GDM1 (cell line): ENCODE measurements around the gene PTPRD.
"Not testable (repeated sequence)": the region's sequence is repeated elsewhere in the genome, so short reads cannot be mapped to it uniquely, and the experiment has no call there.

Experiments
- DNase-seq: peaks from one replicate; lab custom pipeline; 2025; lab: John Stamatoyannopoulos, UW

The PTPRD gene

DNA sequence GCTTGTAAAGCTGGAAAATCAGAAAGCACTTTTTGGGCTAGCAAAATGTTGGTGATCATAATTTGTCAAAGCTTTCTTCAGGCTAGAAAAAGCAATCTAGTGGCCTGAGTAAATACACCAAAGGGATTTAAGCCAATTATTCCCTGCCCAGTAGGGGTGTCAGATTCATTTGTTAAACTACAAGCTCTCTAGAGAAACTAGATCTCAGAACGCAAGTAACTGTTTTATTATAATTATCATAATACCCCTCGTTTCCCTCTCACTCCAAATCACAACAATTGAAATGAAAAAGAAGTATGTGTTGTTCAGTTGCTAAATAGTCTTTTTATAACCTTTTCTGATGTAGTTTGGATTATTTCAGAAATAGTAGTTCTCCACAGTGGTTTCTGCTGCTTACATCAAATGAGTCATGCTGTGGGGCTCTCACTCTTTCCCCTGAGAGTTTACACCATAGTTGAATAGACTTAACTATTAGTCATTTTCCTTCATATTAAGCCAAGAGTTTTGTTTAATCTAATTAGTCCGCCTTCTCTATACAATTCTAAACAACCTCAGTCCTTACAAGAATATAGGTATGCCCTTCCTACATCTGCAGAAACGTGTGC is 1894.6 kb downstream of the PTPRD start:
- no peak for DNase-seq

DNA sequence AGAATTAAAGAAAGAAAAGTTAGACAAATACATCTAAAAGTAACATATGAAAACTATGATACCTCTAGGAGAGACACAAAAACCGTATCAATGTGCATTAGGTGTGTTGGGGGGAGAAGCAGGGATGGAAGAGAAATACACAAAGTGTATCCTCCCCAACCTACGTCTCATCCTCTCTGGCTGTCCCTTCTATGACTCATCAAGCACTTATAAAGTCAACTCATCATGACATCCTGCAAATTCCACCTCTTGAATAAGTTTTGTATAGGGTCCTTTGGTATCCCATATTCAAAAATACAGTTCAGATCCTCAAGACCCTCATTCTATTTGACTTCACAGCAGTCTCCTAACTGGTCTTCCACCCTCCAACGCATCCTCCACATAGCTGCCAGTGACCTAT is 1895.7 kb downstream of the PTPRD start:
- no peak for DNase-seq

DNA sequence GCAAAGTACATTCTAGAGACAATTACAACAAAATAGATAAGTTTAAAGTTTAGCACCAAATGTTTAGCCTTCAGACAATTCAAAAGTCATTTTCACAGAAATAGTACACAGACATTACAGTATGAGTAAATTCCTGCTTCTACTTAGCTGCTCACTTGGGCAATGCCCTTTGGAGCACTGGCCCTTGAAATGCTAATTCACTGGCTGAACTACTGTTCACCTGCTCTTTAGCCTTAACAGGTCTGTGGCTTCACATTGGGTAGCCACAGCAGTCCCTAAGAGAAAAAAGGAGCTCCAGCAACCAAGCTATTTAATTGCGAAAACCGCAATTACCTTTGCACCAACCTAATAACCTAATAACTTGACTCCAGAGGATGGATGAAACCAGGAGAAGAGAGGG is 1897.0 kb downstream of the PTPRD start:
- DNase-seq, result no peak

- DNase-seq, result no peak
Observed at GRCh38 chr9:8713811-8714165, 1899.0 kb downstream of the PTPRD start.

DNA sequence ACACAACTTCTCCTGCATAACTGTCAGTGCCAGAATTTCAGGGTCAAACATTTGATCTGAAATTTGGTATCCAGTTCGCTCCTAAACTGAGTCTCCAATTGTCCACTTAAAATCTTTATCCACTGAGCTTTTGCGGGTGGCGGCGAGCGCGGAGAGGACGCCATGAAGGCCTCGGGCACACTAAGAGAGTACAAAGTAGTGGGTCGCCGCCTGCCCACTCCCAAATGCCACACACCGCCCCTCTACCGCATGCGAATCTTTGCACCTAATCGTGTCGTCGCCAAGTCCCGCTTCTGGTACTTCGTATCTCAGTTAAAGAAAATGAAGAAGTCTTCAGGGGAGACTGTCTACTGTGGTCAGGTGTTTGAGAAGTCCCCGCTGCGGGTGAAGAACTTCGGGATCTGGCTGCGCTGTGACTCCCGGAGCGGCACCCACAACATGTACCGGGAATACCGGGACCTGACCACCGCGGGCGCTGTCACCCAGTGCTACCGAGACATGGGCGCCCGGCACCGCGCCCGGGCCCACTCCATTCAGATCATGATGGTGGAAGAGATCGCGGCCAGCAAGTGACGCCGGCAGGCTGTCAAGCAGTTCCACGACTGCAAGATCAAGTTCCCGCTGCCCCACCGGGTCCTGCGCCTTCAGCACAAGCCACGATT is 1899.5 kb downstream of the PTPRD start:
- DNase-seq, result no peak

DNA sequence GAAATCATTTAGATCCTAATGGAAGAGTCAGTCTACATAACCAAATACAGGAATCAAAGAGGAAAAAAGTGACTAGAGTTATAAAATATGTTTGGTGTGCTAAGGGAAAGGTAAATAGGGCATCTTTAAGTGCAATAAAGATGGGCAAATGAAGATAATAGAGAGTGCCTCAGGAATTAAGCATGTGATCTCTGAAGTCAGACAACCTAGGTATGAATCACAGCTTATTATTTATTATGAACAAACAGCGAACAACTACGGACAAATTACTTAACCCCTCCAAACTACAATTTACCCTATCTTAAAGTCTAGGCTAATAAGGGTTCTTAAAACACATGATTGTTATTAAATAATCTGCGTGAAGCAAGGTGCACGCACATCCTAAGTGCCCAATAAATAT is 1903.1 kb downstream of the PTPRD start:
- DNase-seq, result no peak

GRCh38 chr9:8708728-8709127 is 1904.1 kb downstream of the PTPRD start:
- no peak for DNase-seq

- DNase-seq, result no peak
Observed at GRCh38 chr9:8706998-8707397, 1905.8 kb downstream of the PTPRD start.

- DNase-seq, result no peak
Observed at GRCh38 chr9:8706531-8706930, 1906.3 kb downstream of the PTPRD start.

DNA sequence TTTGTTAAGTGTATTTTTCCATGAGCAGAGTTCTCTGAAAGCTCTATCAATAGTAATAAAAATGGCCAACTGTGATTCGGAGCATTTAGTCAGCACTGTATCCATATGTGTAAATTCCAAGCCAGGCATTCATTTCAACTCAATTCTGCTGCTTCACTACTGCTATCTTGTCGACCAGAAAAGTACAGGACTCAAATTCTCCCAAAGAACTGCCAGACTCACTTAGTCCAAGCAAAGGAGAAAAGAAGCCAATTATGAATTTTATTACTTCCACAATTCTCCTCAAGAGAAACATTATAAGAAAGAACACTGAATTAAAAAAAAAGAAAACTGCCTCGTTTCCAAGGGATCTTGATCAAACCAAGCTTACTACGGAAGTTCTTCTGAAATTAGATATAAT is 1906.9 kb downstream of the PTPRD start:
- no peak for DNase-seq

DNA sequence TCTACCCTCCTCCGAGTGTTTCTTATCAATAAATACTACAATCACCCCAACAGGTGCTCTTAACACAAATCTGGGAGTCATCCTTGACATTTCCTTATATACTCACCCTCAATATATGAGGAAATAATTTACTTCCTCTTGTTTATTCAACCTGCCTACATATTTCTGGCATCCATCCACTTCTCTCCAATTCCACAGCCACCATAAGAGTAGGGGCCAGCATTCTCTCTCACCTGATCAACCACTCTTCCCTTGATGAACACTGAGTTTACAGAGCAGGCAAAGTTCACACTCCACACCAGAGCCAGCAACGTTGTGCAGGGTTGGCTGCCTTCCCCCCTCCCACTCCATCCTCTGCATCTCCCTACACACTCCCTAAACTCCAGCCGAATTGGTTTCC is 1908.9 kb downstream of the PTPRD start:
- DNase-seq, result no peak

DNA sequence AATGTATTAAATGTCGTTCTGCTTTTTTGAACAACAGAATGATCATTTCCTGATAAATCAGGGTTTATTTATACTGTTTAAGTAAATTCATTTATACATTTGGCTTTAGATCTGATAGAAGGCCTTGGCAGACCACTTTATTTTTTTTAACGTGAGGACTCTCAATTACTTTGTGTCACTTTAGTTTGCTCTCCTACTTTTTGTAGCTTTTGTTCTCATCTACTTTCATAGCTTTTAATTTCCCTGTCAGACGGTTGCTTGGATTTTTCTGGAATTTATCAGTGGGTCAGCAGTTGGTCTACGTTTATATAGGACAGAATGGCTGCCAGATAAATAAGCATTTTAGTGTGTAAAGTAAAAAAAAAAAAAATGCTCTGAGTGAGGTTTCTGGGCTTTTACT is 1910.9 kb downstream of the PTPRD start:
- no peak for DNase-seq

GRCh38 chr9:8697565-8697964 is 1915.2 kb downstream of the PTPRD start:
- not testable (repeated sequence) for DNase-seq

GRCh38 chr9:8696516-8696915 is 1916.3 kb downstream of the PTPRD start:
- DNase-seq, result no peak

GRCh38 chr9:8694983-8695588 is 1917.7 kb downstream of the PTPRD start:
- DNase-seq, result no peak

DNA sequence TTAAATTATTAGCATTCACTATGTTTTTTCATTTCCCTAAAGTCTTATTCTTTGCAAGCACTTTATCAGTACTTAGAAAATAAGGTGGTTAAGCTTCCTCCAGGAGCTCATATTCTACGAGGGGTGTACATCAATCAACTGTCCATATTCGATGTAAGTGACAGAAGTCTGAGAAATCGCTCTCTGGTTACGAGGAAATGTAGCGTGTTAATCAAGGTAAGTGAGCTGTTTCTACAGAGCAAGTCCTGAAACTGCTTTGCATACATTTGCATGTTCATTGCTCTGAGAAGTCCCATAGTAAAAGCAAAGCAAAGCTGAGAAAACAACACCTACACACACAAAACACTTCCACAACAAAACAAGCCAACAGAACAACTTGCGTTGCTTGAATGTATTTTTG is 1919.3 kb downstream of the PTPRD start:
- DNase-seq, result no peak

- DNase-seq, result no peak
Observed at GRCh38 chr9:8686516-8686915, 1926.3 kb downstream of the PTPRD start.

GRCh38 chr9:8685825-8686224 is 1927.0 kb downstream of the PTPRD start:
- no peak for DNase-seq

DNA sequence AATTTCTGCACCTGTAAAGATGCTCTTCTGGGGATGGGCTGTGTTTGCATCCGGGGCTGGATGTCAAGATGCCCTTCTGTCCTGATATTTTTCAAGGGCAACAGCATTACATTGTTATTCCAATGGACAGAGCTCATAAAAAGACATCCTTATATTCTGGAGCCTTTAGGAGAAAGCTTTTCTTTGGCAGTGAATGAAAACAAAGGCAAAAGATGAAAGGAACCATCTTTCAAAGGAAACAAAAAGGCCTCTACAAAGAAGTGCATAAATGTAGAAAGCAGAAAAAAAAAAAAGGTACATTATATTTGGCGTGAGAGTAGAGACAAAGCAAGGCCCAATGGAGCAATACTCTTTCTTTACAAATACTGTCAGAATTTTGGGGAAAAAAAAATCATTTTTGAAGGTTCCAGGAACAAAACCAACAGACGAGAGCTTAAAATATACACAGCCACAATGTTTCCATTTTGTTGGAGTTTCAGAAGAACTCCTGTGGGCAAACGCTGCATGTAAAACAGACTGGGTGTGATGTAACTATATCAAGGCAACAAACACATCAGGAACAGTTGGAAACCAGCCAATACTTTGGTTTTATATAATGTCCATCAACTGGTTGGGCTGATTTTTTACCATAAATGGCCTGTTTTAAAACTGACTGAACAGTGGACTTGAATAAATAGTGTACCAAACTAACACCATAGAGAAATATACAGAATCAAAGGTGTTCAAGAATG is 1927.7 kb downstream of the PTPRD start:
- DNase-seq, result no peak

- no peak for DNase-seq
Observed at GRCh38 chr9:8683496-8683895, 1929.3 kb downstream of the PTPRD start.

GRCh38 chr9:8680658-8681057 is 1932.1 kb downstream of the PTPRD start:
- no peak for DNase-seq

DNA sequence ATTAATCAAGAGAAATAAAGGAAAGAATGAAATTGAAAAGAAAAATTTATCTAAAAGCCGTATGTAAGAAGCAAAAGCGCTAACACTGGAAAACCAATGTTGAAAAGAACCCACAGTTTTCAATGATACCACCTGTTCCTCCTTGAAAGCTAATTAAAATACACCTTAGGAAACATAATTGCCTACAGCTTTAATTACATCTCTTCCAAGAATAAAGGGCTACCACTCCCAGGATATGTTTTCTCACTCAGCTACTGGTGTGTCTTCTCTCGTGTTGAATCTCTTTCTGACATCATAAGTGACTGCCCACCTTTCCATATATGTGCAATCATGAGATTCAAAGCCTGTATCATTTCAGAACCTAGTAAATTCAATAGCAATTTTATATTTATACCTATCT is 1932.6 kb downstream of the PTPRD start:
- DNase-seq, result no peak

- no peak for DNase-seq
Observed at GRCh38 chr9:8679371-8679822, 1933.4 kb downstream of the PTPRD start.
